ENCODE data around the gene ZNF429.

ZNF429 gene

DNA sequence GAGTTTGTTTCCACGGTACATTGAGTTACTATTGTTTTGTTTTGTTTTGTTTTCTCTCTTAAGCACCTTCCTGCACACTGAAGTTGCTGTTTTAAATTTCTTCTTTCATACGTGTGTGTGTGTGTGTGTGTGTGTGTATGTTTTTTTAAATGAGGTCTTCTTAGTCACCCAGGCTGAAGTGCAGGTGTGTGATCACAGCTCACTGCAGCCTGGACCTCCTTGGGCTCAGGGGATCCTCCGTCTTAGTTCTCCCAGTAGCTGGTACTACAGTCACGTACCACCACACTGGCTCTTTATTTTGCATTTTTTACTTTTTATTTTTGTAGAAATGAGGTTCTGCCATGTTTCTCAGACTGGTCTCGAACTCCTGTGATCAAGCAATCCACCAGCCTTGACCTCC is 20.8 kb upstream of the ZNF429 start:
- Histone ChIP-seq H3K4me3 (ENCODE audit: low read depth, low read length) (no peak overlapping the region), H3K27ac (no peak overlapping the region), H3K27me3 (replicated peaks) (no peaks in the 10 kb centered on the region), H3K36me3 (replicated peaks) (no peaks in the 10 kb centered on the region)
- in situ Hi-C loops (cut with HindIII; ENCODE audit: low pct_ligation_motif_present, low sequenced_read_pairs): no loop called here
- TF ChIP-seq, protein P1, sequence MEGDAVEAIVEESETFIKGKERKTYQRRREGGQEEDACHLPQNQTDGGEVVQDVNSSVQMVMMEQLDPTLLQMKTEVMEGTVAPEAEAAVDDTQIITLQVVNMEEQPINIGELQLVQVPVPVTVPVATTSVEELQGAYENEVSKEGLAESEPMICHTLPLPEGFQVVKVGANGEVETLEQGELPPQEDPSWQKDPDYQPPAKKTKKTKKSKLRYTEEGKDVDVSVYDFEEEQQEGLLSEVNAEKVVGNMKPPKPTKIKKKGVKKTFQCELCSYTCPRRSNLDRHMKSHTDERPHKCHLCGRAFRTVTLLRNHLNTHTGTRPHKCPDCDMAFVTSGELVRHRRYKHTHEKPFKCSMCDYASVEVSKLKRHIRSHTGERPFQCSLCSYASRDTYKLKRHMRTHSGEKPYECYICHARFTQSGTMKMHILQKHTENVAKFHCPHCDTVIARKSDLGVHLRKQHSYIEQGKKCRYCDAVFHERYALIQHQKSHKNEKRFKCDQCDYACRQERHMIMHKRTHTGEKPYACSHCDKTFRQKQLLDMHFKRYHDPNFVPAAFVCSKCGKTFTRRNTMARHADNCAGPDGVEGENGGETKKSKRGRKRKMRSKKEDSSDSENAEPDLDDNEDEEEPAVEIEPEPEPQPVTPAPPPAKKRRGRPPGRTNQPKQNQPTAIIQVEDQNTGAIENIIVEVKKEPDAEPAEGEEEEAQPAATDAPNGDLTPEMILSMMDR (IDR thresholded peaks at IDR 0.05; ENCODE audit: low read depth, low read length, missing control alignments): no peak
- DNase-seq: no peak

DNA sequence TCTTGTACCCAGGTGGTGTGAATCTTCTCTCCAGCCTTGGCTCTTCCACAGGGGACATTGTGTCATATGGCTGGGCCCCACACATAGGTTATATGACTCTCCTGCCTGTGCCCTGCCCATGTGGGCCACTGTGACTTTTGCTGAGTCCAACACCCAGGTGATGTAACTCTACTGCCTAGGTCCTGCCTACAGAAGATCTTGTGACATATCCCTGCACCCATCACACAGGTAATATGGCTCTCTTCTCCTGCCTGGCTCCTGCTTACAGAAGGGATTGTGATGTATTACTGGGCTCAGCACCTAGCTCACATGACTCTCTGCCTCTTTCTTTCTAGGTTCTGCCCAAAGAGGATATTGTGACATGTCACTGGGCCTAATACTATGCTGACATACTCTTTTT is 19.5 kb upstream of the ZNF429 start:
- in situ Hi-C loops (cut with HindIII; ENCODE audit: low pct_ligation_motif_present, low sequenced_read_pairs): no loop called here
- Histone ChIP-seq H3K36me3 (replicated peaks) (no peaks in the 10 kb centered on the region), H3K4me3 (ENCODE audit: low read depth, low read length) (no peak overlapping the region), H3K27ac (no peak overlapping the region), H3K27me3 (replicated peaks) (no peaks in the 10 kb centered on the region)
- TF ChIP-seq, protein P1 (IDR thresholded peaks at IDR 0.05; ENCODE audit: low read depth, low read length, missing control alignments): no peak
- DNase-seq: no peak

DNA sequence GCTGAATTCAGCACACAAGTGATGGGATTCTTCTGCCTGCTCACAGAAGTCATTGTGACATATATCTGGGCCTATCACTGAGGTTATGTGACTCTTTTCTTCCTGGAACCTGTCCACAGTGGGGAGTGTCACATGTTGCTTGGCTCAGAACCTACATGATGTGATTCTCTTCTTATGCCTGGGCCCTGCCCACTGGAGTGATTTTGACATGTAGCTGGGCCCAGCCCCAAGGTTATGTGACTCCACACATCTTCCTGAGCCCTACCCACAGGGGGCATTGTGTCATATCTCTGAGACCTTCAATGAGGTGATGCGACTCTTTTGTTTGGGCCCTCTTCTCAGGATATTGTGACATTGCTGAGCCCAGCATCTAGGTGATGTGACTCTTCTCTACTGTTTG is 17.4 kb upstream of the ZNF429 start:
- no peak for DNase-seq
- in situ Hi-C loops (cut with HindIII; ENCODE audit: low pct_ligation_motif_present, low sequenced_read_pairs): no loop called here
- no peak overlapping the region for H3K4me3 ChIP-seq (ENCODE audit: low read depth, low read length)
- TF ChIP-seq, protein P1 (IDR thresholded peaks at IDR 0.05; ENCODE audit: low read depth, low read length, missing control alignments): no peak
- H3K36me3 ChIP-seq (replicated peaks): no peaks in the 10 kb centered on the region
- H3K27ac ChIP-seq: no peak overlapping the region
- no peaks in the 10 kb centered on the region for H3K27me3 ChIP-seq (replicated peaks)

DNA sequence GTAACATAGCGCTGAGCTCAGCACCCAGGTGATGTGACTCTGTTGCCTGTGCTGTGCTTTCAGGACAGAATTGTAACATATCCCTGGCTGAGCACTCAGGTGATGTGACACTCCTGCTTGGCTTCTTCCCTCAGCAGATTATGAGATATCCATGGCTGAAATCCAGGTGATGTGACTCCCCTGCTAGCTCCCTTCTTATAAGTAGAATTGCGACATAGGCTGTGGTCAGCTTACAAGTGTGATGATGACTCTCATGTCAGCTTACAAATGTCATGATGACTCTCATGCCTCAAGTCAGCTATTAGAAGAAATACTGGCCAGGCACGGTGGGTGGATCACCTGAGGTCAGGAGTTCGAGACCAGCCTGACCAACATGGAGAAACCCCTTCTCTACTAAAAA is 14.3 kb upstream of the ZNF429 start:
- Histone ChIP-seq H3K27me3 (replicated peaks) (no peaks in the 10 kb centered on the region), H3K36me3 (replicated peaks) (no peaks in the 10 kb centered on the region), H3K27ac (no peak overlapping the region), H3K4me3 (ENCODE audit: low read depth, low read length) (no peak overlapping the region)
- no peak for DNase-seq
- in situ Hi-C loops (cut with HindIII; ENCODE audit: low pct_ligation_motif_present, low sequenced_read_pairs): no loop called here
- TF ChIP-seq, protein P1 (IDR thresholded peaks at IDR 0.05; ENCODE audit: low read depth, low read length, missing control alignments): no peak

DNA sequence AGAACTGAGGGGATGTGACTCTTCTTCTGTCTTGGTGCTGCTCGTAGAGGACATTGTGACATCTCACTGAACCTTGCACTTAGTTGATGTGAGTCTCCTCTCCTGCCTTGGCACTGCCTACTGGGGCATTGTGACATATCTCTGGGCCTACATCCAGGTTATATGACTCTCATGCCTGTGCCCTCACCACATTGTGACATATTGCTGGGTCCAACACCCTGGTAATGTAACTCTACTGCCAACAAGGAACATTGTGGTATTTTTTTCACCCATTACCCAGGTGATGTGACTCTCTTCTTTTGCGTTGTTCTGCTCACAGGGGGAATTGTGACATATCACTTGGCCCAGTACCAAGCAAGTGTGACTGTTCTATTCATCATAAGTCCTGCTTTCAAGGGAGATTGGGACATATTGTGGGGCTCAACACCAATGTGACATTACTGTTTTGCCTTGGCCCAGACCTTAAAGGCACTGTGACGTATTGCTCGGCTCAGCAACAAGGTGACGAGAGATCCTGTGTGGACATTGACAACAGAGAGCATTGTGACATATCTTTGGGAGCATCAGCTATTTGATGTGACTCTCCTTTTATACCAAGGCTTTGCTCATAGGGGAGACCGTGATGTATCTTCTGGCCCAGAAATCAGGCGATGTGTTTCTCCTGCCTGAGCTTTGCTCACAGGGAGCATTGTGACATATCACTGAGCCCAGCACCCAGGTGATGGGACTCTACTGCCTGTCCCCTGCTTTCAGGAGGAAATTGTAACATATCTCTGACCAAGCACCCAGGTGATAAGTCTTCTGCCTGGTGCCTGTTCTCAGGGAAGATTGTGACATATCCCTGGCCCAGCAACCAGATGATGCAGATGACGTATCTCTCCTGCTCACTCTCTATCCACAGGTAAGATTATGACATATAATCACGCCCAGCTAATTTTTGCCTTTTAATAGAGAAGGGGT is 12.2 kb upstream of the ZNF429 start:
- H3K27me3 ChIP-seq (replicated peaks): no peaks in the 10 kb centered on the region
- H3K27ac ChIP-seq: no peak overlapping the region
- TF ChIP-seq, protein P1 (IDR thresholded peaks at IDR 0.05; ENCODE audit: low read depth, low read length, missing control alignments): no peak
- no peak overlapping the region for H3K4me3 ChIP-seq (ENCODE audit: low read depth, low read length)
- in situ Hi-C loops (cut with HindIII; ENCODE audit: low pct_ligation_motif_present, low sequenced_read_pairs): no loop called here
- DNase-seq: no peak
- no peaks in the 10 kb centered on the region for H3K36me3 ChIP-seq (replicated peaks)
